Peyer's patch (tissue), 4 donors: ENCODE data around the gene PKNOX2.

Source experiments
- CTCF ChIP-seq, 6 experiments: fragments of 450-650 bp in 4 of 6; fragments of 200-600 bp in 2 of 6; sonication (generic) in 1 of 6; IDR thresholded peaks; one replicate each; pipeline ENCODE4 v1.5.1; 2017 to 2019; ENCODE audit warnings: antibody characterized with exemption in 6 of 6, mild to moderate bottlenecking in 3 of 6, moderate library complexity in 1 of 6
- POLR2A ChIP-seq, 2 donors: fragments of 450-650 bp; IDR thresholded peaks; one replicate each; pipeline ENCODE4 v1.5.1; 2017; ENCODE audit warnings: antibody characterized with exemption in 2 of 2, mild to moderate bottlenecking in 2 of 2, moderate library complexity in 2 of 2

- TF ChIP-seq CTCF (IDR thresholded peaks at IDR 0.05) (no peak), POLR2A (IDR thresholded peaks at IDR 0.05) (no peak)
Measured at GRCh38 chr11:125431481-125431880, 266.9 kb downstream of the PKNOX2 start.
